Measurements from ENCODE around the gene ARHGEF12.

The ARHGEF12 gene

GRCh38 chr11:120431633-120432032, 95.4 kb downstream of the ARHGEF12 start:
- no peak overlapping the region for H3K4me3 ChIP-seq (ENCODE audit: low read length)
- peak; percentile 37 for TF ChIP-seq CTCF (conservative IDR thresholded peaks at IDR 0.05; ENCODE audit: low read depth, low read length)
- DNase-seq (ENCODE audit: low read depth), result peak; percentile 9

- peak; percentile 98 for DNase-seq (ENCODE audit: low read depth)
- TF ChIP-seq CTCF (conservative IDR thresholded peaks at IDR 0.05; ENCODE audit: low read depth, low read length), result no peak
- no peak overlapping the region for H3K4me3 ChIP-seq (ENCODE audit: low read length)
Observed at GRCh38 chr11:120432056-120433018, 96.1 kb downstream of the ARHGEF12 start.

GRCh38 chr11:120441592-120441991, 105.4 kb downstream of the ARHGEF12 start:
- no peak for DNase-seq (ENCODE audit: low read depth)
- no peak for TF ChIP-seq CTCF (conservative IDR thresholded peaks at IDR 0.05; ENCODE audit: low read depth, low read length)
- no peak overlapping the region for H3K4me3 ChIP-seq (ENCODE audit: low read length)

- H3K4me3 ChIP-seq (ENCODE audit: low read length), result no peak overlapping the region
- no peak for TF ChIP-seq CTCF (conservative IDR thresholded peaks at IDR 0.05; ENCODE audit: low read depth, low read length)
- DNase-seq (ENCODE audit: low read depth), result no peak
Observed at GRCh38 chr11:120442031-120442430, 105.8 kb downstream of the ARHGEF12 start.

- DNase-seq (ENCODE audit: low read depth), result no peak
- no peak for TF ChIP-seq CTCF (conservative IDR thresholded peaks at IDR 0.05; ENCODE audit: low read depth, low read length)
- H3K4me3 ChIP-seq (ENCODE audit: low read length), result no peak overlapping the region
Observed at GRCh38 chr11:120446802-120447201, 110.6 kb downstream of the ARHGEF12 start.

GRCh38 chr11:120448240-120448639, 112.0 kb downstream of the ARHGEF12 start:
- no peak overlapping the region for H3K4me3 ChIP-seq (ENCODE audit: low read length)
- no peak for TF ChIP-seq CTCF (conservative IDR thresholded peaks at IDR 0.05; ENCODE audit: low read depth, low read length)
- no peak for DNase-seq (ENCODE audit: low read depth)

GRCh38 chr11:120455487-120455886, 119.3 kb downstream of the ARHGEF12 start:
- no peak for DNase-seq (ENCODE audit: low read depth)
- H3K4me3 ChIP-seq (ENCODE audit: low read length), result no peak overlapping the region
- no peak for TF ChIP-seq CTCF (conservative IDR thresholded peaks at IDR 0.05; ENCODE audit: low read depth, low read length)
